Measurements from ENCODE around the gene BORCS5. TPM values are rescaled to one million over a fixed set of nuclear protein-coding genes. Genes with fewer than 3 reads are reported as not detected.

BORCS5 gene
- total and polyA plus RNA-seq, 2 donors (not counting 1 experiment from before 2014, with no cell fraction given) = 13.5 to 14.4 TPM

- Histone ChIP-seq H3K27me3 (ENCODE audit: control insufficient read depth, insufficient read depth, low read length) (no peaks in the 10 kb centered on the region), H4K20me1 (ENCODE audit: control insufficient read depth, extremely low read depth, insufficient read depth, low read length) (peaks cover 2% of the 10 kb centered on the region), H3K27ac (ENCODE audit: insufficient read depth, low read length) (no peak overlapping the region), H3K4me2 (ENCODE audit: extremely low read depth, insufficient read depth, low read length) (no peak overlapping the region), H3K9me3 (ENCODE audit: control insufficient read depth, insufficient read depth, low read depth, low read length) (no peaks in the 10 kb centered on the region), H3K4me3 (replicated peaks in 1 of 4; ENCODE audit: control extremely low read depth in 1 of 4, insufficient read depth in 1 of 4, low read depth in 3 of 4, low read length in 4 of 4) (no peak overlapping the region), H3K79me2 (ENCODE audit: control insufficient read depth, insufficient read depth, low read length) (no peaks in the 10 kb centered on the region), H2AFZ (ENCODE audit: low read length) (no peak overlapping the region), H3K36me3 (ENCODE audit: control insufficient read depth, insufficient read depth, low read length) (no peaks in the 10 kb centered on the region), H3K9ac (ENCODE audit: insufficient read depth, low read length) (no peak overlapping the region), H3K4me1 (ENCODE audit: control insufficient read depth, extremely low read depth, insufficient read depth, low read length) (no peaks in the 10 kb centered on the region)
- TF ChIP-seq EZH2 (IDR thresholded peaks at IDR 0.05; ENCODE audit: low read length, missing control alignments) = no peak
- no peak for DNase-seq (ENCODE audit: low read depth in 2 of 2)
These were observed 135.7 kb downstream of the BORCS5 start for GRCh38 chr12:12492547-12492946.

GRCh38 chr12:12495536-12495935 is 138.7 kb downstream of the BORCS5 start:
- H3K4me1 ChIP-seq (ENCODE audit: control insufficient read depth, extremely low read depth, insufficient read depth, low read length) = no peaks in the 10 kb centered on the region
- H3K36me3 ChIP-seq (ENCODE audit: control insufficient read depth, insufficient read depth, low read length) = no peaks in the 10 kb centered on the region
- no peak overlapping the region for H3K9ac ChIP-seq (ENCODE audit: insufficient read depth, low read length)
- H3K9me3 ChIP-seq (ENCODE audit: control insufficient read depth, insufficient read depth, low read depth, low read length) = no peaks in the 10 kb centered on the region
- no peak overlapping the region for H3K4me3 ChIP-seq (replicated peaks in 1 of 4; ENCODE audit: control extremely low read depth in 1 of 4, insufficient read depth in 1 of 4, low read depth in 3 of 4, low read length in 4 of 4)
- H3K27ac ChIP-seq (ENCODE audit: insufficient read depth, low read length) = no peak overlapping the region
- peaks cover 2% of the 10 kb centered on the region for H4K20me1 ChIP-seq (ENCODE audit: control insufficient read depth, extremely low read depth, insufficient read depth, low read length)
- no peaks in the 10 kb centered on the region for H3K27me3 ChIP-seq (ENCODE audit: control insufficient read depth, insufficient read depth, low read length)
- H3K4me2 ChIP-seq (ENCODE audit: extremely low read depth, insufficient read depth, low read length) = no peak overlapping the region
- TF ChIP-seq CTCF (conservative IDR thresholded peaks at IDR 0.05 in 1 of 2, IDR thresholded peaks at IDR 0.05 in 1 of 2; ENCODE audit: low read depth in 1 of 2, low read length in 2 of 2) = no peak
- TF ChIP-seq EZH2 (IDR thresholded peaks at IDR 0.05; ENCODE audit: low read length, missing control alignments) = no peak
- no peak overlapping the region for H2AFZ ChIP-seq (ENCODE audit: low read length)
- H3K79me2 ChIP-seq (ENCODE audit: control insufficient read depth, insufficient read depth, low read length) = no peaks in the 10 kb centered on the region
- peak in 1 of 2 donors; percentile 68 for DNase-seq (ENCODE audit: low read depth in 2 of 2)

GRCh38 chr12:12498210-12498609 is 141.3 kb downstream of the BORCS5 start:
- no peak for DNase-seq (ENCODE audit: low read depth in 2 of 2)
- no peaks in the 10 kb centered on the region for H3K9me3 ChIP-seq (ENCODE audit: control insufficient read depth, insufficient read depth, low read depth, low read length)
- no peak overlapping the region for H3K4me3 ChIP-seq (replicated peaks in 1 of 4; ENCODE audit: control extremely low read depth in 1 of 4, insufficient read depth in 1 of 4, low read depth in 3 of 4, low read length in 4 of 4)
- no peak for TF ChIP-seq CTCF (conservative IDR thresholded peaks at IDR 0.05 in 1 of 2, IDR thresholded peaks at IDR 0.05 in 1 of 2; ENCODE audit: low read depth in 1 of 2, low read length in 2 of 2)
- no peak for TF ChIP-seq EZH2 (IDR thresholded peaks at IDR 0.05; ENCODE audit: low read length, missing control alignments)
- no peaks in the 10 kb centered on the region for H3K36me3 ChIP-seq (ENCODE audit: control insufficient read depth, insufficient read depth, low read length)
- H2AFZ ChIP-seq (ENCODE audit: low read length) = no peak overlapping the region
- H3K27ac ChIP-seq (ENCODE audit: insufficient read depth, low read length) = no peak overlapping the region
- no peaks in the 10 kb centered on the region for H3K27me3 ChIP-seq (ENCODE audit: control insufficient read depth, insufficient read depth, low read length)
- H3K4me1 ChIP-seq (ENCODE audit: control insufficient read depth, extremely low read depth, insufficient read depth, low read length) = no peaks in the 10 kb centered on the region
- H3K79me2 ChIP-seq (ENCODE audit: control insufficient read depth, insufficient read depth, low read length) = no peaks in the 10 kb centered on the region
- H3K4me2 ChIP-seq (ENCODE audit: extremely low read depth, insufficient read depth, low read length) = no peak overlapping the region
- H4K20me1 ChIP-seq (ENCODE audit: control insufficient read depth, extremely low read depth, insufficient read depth, low read length) = peaks cover 2% of the 10 kb centered on the region
- no peak overlapping the region for H3K9ac ChIP-seq (ENCODE audit: insufficient read depth, low read length)

All from fibroblast of lung (primary cell).